LNCaP clone FGC (cell line): ENCODE results near the gene CPN2.

Source experiments
- DNase-seq: peaks from one replicate; pipeline ENCODE4 v3.0.0-alpha.2; 2011; ENCODE audit warnings: low read depth
- H3K4me3 ChIP-seq: 2 replicates; pipeline ENCODE4 v1.5.1; 2011; ENCODE audit warnings: mild to moderate bottlenecking, low read depth, low read length, control low read depth
- CTCF ChIP-seq: IDR thresholded peaks from 2 replicates; pipeline ENCODE4 v1.5.1; 2012; ENCODE audit warnings: mild to moderate bottlenecking; ENCODE audit not compliant: control insufficient read depth, insufficient read depth; ENCODE audit errors: extremely low read depth

Gene CPN2

GRCh38 chr3:194386648-194387047 lies 35.5 kb upstream of the CPN2 start:
- DNase-seq: peak; percentile 35
- TF ChIP-seq CTCF: no peak
- no peak overlapping the region for H3K4me3 ChIP-seq

GRCh38 chr3:194386066-194386465 lies 34.9 kb upstream of the CPN2 start:
- H3K4me3 ChIP-seq: no peak overlapping the region
- TF ChIP-seq CTCF: no peak
- DNase-seq: no peak

GRCh38 chr3:194384569-194385001 lies 33.5 kb upstream of the CPN2 start:
- no peak overlapping the region for H3K4me3 ChIP-seq

GRCh38 chr3:194384156-194384555 lies 33.0 kb upstream of the CPN2 start:
- no peak for DNase-seq
- H3K4me3 ChIP-seq: no peak overlapping the region
- no peak for TF ChIP-seq CTCF

More at GRCh38 chr3:194384569-194385001, 33.5 kb upstream of the CPN2 start:
- no peak for TF ChIP-seq CTCF
- no peak for DNase-seq

- no peak for TF ChIP-seq CTCF
- DNase-seq: no peak
- H3K4me3 ChIP-seq: no peak overlapping the region
Observed at GRCh38 chr3:194383276-194383940, 32.3 kb upstream of the CPN2 start.

GRCh38 chr3:194382892-194383223 lies 31.7 kb upstream of the CPN2 start:
- DNase-seq: no peak
- H3K4me3 ChIP-seq: no peak overlapping the region
- TF ChIP-seq CTCF: no peak

- DNase-seq: no peak
- H3K4me3 ChIP-seq: no peak overlapping the region
- no peak for TF ChIP-seq CTCF
Observed at GRCh38 chr3:194382196-194382891, 31.2 kb upstream of the CPN2 start.
